Keratinocyte (primary cell): ENCODE results near the gene CCDC167. TPM values are rescaled to one million over a fixed set of nuclear protein-coding genes. Genes with fewer than 3 reads are reported as not detected.
A peak's percentile ranks its signal among the peaks of the same experiment; 100 is the strongest.

ENCODE experiments used
- DNase-seq: peaks from one replicate; pipeline ENCODE4 v3.0.0-alpha.2; 2011; ENCODE audit warnings: low read depth, missing footprints, low spot score
- FAIRE-seq: peaks from 2 replicates; lab custom pipeline; 2011; peaks lifted over from hg19 to GRCh38; lab: Jason Lieb, UNC
- H2AFZ ChIP-seq: 2 replicates; pipeline ENCODE4 v1.6.0; 2012; ENCODE audit warnings: low read length, control low read depth, inconsistent platforms; ENCODE audit not compliant: control insufficient read depth
- H3K27ac ChIP-seq: 2 replicates; pipeline ENCODE4 v1.5.1; 2011; ENCODE audit warnings: low read length; ENCODE audit not compliant: control insufficient read depth, insufficient read depth
- H3K27me3 ChIP-seq: 3 replicates; pipeline ENCODE4 v1.6.0; 2011; ENCODE audit warnings: low read length; ENCODE audit not compliant: control insufficient read depth, insufficient read depth; ENCODE audit errors: extremely low read depth
- H3K36me3 ChIP-seq, 2 experiments: 2 replicates in 1 of 2; 3 replicates in 1 of 2; pipeline ENCODE4 v1.5.1; 2011; ENCODE audit warnings: low read length in 2 of 2, mild to moderate bottlenecking in 1 of 2; ENCODE audit not compliant: control insufficient read depth in 2 of 2, insufficient read depth in 2 of 2; ENCODE audit errors: extremely low read depth in 1 of 2
- H3K4me1 ChIP-seq: 3 replicates; pipeline ENCODE4 v1.5.1; 2011; ENCODE audit warnings: low read length; ENCODE audit not compliant: control insufficient read depth, insufficient read depth; ENCODE audit errors: extremely low read depth
- H3K4me2 ChIP-seq: 3 replicates; pipeline ENCODE4 v1.6.0; 2011; ENCODE audit warnings: low read depth, low read length; ENCODE audit not compliant: control insufficient read depth, insufficient read depth; ENCODE audit errors: extremely low read depth
- H3K4me3 ChIP-seq, 3 experiments: fragments of 200-600 bp in 1 of 3; sonication (generic) in 1 of 3; 2 replicates in 2 of 3; 3 replicates in 1 of 3; pipeline ENCODE4 v1.5.1; 2011 to 2016; ENCODE audit warnings: low read length in 3 of 3, mild to moderate bottlenecking in 3 of 3, control low read depth in 2 of 3, inconsistent platforms in 1 of 3, low read depth in 1 of 3, mixed read lengths in 1 of 3, mixed run types in 1 of 3, moderate library complexity in 1 of 3; ENCODE audit not compliant: control insufficient read depth in 2 of 3, insufficient read depth in 2 of 3; ENCODE audit errors: extremely low read depth in 1 of 3
- H3K79me2 ChIP-seq: 2 replicates; pipeline ENCODE4 v1.6.0; 2012; ENCODE audit warnings: low read length; ENCODE audit not compliant: control insufficient read depth, insufficient read depth
- H3K9ac ChIP-seq: 3 replicates; pipeline ENCODE4 v1.6.0; 2011; ENCODE audit warnings: low read length; ENCODE audit not compliant: control insufficient read depth, insufficient read depth; ENCODE audit errors: extremely low read depth
- H3K9me1 ChIP-seq: 3 replicates; pipeline ENCODE4 v1.6.0; 2011; ENCODE audit warnings: low read length; ENCODE audit not compliant: control insufficient read depth, insufficient read depth; ENCODE audit errors: extremely low read depth
- H3K9me3 ChIP-seq: 2 replicates; pipeline ENCODE4 v1.5.1; 2012; ENCODE audit warnings: low read depth, low read length; ENCODE audit not compliant: control insufficient read depth
- H4K20me1 ChIP-seq: 3 replicates; pipeline ENCODE4 v1.6.0; 2011; ENCODE audit warnings: low read length; ENCODE audit not compliant: control insufficient read depth, insufficient read depth; ENCODE audit errors: extremely low read depth
- EZH2 ChIP-seq: IDR thresholded peaks from one replicate; pipeline ENCODE4 v1.6.1; 2012; ENCODE audit warnings: inconsistent platforms, mild to moderate bottlenecking, low read length, moderate library complexity
- dilution Hi-C: fragments of 300-500 bp; cut with MboI; formaldehyde crosslinking; loops from one replicate; pipeline ENCODE4 v1.7.0; 2020; ENCODE audit warnings: low sequenced_read_pairs; ENCODE audit not compliant: extremely low pct_ligation_motif_present
- polyA plus RNA-seq, 5 experiments: library from polyadenylated mRNA; depleted of rRNA in 3 of 5; stranded (reverse) in 3 of 5; stranded (forward) in 1 of 5; unstranded in 1 of 5; fragments of >200 nt; gene quantifications; 1 replicate in 1 of 5; 2 replicates in 3 of 5; 3 replicates in 1 of 5; pipeline versions ENCODE4 v1.2.1 to v1.2.3, GENCODE V29; 2011 to 2012; ENCODE audit warnings: missing spikeins in 2 of 5, low read depth in 1 of 5, low replicate concordance in 1 of 5
- TF ChIP-seq, protein P1 (sequence below), 3 experiments: IDR thresholded peaks in 1 of 3; conservative IDR thresholded peaks in 1 of 3; optimal IDR thresholded peaks in 1 of 3; 2 replicates in 2 of 3; 3 replicates in 1 of 3; pipeline versions ENCODE3 to v1.5.1; 2011; ENCODE audit warnings: low read length in 3 of 3, mild to moderate bottlenecking in 3 of 3, moderate library complexity in 2 of 3, control low read depth in 1 of 3, inconsistent platforms in 1 of 3; ENCODE audit not compliant: insufficient read depth in 2 of 3; ENCODE audit errors: extremely low read depth in 1 of 3

The CCDC167 gene
- polyA plus RNA-seq, 1 donor (not counting 4 experiments of a cell fraction or from before 2014, with no cell fraction given) = 39.8 TPM

DNA sequence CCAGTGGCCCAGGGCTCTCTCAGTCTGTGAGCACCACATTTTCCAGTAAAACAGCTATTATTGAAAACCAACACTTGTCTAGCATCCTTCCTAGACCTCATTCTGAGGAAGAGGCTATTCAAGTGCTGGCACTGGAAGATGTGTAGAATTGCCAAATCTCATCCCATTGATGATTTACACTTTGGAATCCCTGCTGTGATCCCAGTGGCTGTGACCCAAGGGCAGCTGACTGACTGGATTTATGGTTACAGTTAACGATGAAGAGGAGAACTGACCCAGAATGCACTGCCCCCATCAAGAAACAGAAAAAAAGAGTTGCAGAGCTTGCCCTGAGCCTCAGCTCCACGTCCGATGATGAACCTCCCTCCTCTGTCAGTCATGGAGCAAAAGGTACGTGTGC is 64.3 kb downstream of the CCDC167 start:
- peaks cover 25% of the 10 kb centered on the region for H3K79me2 ChIP-seq

DNA sequence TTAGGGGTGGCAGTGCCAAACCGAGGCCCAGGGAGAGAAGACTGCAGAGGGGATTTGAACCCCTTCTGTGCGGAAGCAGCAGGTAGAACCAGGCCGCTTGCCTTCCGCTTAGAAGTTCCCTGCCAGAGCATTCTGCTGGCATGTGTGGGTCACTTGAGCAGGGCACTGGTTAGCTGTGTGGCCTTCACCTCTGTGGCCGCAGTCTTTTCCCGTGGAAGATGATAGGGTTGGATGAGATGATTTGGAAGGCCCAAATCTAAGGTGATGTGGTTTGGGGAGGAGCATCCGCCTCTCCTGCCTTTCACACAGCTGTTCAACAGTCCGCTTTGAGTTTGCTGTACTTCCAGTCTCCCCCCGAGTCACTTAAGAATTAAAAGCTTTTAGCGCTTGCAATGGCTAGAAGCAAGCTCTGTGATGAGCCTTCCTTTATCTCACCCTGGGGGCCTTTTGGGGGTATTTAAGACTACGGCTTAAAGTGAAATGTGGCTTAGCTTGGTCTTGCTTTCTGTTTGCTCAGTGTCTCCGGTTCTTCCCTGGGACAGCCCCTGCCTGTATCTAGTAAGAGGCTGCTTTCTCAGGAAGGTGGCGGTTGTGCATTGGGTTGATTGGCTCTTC is 65.9 kb downstream of the CCDC167 start:
- TF ChIP-seq, protein P1, sequence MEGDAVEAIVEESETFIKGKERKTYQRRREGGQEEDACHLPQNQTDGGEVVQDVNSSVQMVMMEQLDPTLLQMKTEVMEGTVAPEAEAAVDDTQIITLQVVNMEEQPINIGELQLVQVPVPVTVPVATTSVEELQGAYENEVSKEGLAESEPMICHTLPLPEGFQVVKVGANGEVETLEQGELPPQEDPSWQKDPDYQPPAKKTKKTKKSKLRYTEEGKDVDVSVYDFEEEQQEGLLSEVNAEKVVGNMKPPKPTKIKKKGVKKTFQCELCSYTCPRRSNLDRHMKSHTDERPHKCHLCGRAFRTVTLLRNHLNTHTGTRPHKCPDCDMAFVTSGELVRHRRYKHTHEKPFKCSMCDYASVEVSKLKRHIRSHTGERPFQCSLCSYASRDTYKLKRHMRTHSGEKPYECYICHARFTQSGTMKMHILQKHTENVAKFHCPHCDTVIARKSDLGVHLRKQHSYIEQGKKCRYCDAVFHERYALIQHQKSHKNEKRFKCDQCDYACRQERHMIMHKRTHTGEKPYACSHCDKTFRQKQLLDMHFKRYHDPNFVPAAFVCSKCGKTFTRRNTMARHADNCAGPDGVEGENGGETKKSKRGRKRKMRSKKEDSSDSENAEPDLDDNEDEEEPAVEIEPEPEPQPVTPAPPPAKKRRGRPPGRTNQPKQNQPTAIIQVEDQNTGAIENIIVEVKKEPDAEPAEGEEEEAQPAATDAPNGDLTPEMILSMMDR (optimal IDR thresholded peaks at IDR 0.05 in 1 of 3, IDR thresholded peaks at IDR 0.05 in 1 of 3, conservative IDR thresholded peaks at IDR 0.05 in 1 of 3; ENCODE audit: extremely low read depth in 1 of 3, insufficient read depth in 2 of 3, low read length in 3 of 3) = no peak
- no peak for TF ChIP-seq EZH2
- Histone ChIP-seq H3K27ac (peak overlapping the region; percentile 72), H3K27me3 (no peaks in the 10 kb centered on the region), H4K20me1 (no peaks in the 10 kb centered on the region), H3K4me1 (peaks cover 13% of the 10 kb centered on the region), H2AFZ (peak overlapping the region; percentile 74), H3K79me2 (peaks cover 25% of the 10 kb centered on the region), H3K4me2 (peak overlapping the region; percentile 93), H3K9me1 (no peaks in the 10 kb centered on the region), H3K36me3 (peaks cover 8 to 10% of the 10 kb centered on the region in 2 experiments), H3K9me3 (no peaks in the 10 kb centered on the region), H3K9ac (peak overlapping the region; percentile 86), H3K4me3 (peak overlapping the region; percentile 83 to 93 (median 88))
- DNase-seq = no peak
- dilution Hi-C loops = no loop called here
- no peak for FAIRE-seq

More for the DNA sequence above, 64.3 kb downstream of the CCDC167 start:
- H3K27me3 ChIP-seq = no peaks in the 10 kb centered on the region
- H3K9ac ChIP-seq = no peak overlapping the region
- H3K9me3 ChIP-seq = no peaks in the 10 kb centered on the region
- peaks cover 12 to 15% of the 10 kb centered on the region in 2 experiments for H3K36me3 ChIP-seq
- no peaks in the 10 kb centered on the region for H3K9me1 ChIP-seq
- H3K4me1 ChIP-seq = peaks cover 13% of the 10 kb centered on the region
- H3K27ac ChIP-seq = no peak overlapping the region
- no peaks in the 10 kb centered on the region for H4K20me1 ChIP-seq
- no peak overlapping the region for H3K4me3 ChIP-seq
- FAIRE-seq (no peak), DNase-seq (no peak)
- TF ChIP-seq, protein P1 (optimal IDR thresholded peaks at IDR 0.05 in 1 of 3, IDR thresholded peaks at IDR 0.05 in 1 of 3, conservative IDR thresholded peaks at IDR 0.05 in 1 of 3; ENCODE audit: extremely low read depth in 1 of 3, insufficient read depth in 2 of 3, low read length in 3 of 3) = no peak
- TF ChIP-seq EZH2 = no peak
- H3K4me2 ChIP-seq = no peak overlapping the region
- dilution Hi-C loops = no loop called here
- no peak overlapping the region for H2AFZ ChIP-seq

Other genes with a start within 250 kb of the CCDC167 start
- 5.3 to 7.3 TPM (median 5.9 TPM) in 3 replicates for gene TBC1D22B, start 242.1 kb downstream of the CCDC167 start, polyA plus RNA-seq
- 0.44 to 0.85 TPM (median 0.80 TPM) in 3 replicates for gene TMEM217, start 241.7 kb downstream of the CCDC167 start, polyA plus RNA-seq
- 25.3 to 34.5 TPM (median 25.7 TPM) in 3 replicates for gene RNF8, start 145.9 kb downstream of the CCDC167 start, polyA plus RNA-seq
- 23.8 to 27.8 TPM (median 24.6 TPM) in 3 replicates for gene CMTR1, start 66.7 kb downstream of the CCDC167 start, polyA plus RNA-seq
- gene MDGA1, start 198.0 kb upstream of the CCDC167 start, polyA plus RNA-seq = 0.26 to 1.0 TPM (median 0.32 TPM) in 3 replicates